NCI-H187 (cell line): ENCODE results near the gene MAP4K4.
"Not testable (repeated sequence)": the region's sequence is repeated elsewhere in the genome, so short reads cannot be mapped to it uniquely, and the experiment has no call there.

Experiments used
- DNase-seq, 2 experiments: peaks; one replicate each; lab custom pipeline; 2025; lab: John Stamatoyannopoulos, UW

Gene MAP4K4

GRCh38 chr2:101743288-101743687, 45.8 kb downstream of the MAP4K4 start:
- no peak for DNase-seq

- no peak for DNase-seq
Observed at GRCh38 chr2:101744832-101745231, 47.3 kb downstream of the MAP4K4 start.

GRCh38 chr2:101745711-101746694, 48.5 kb downstream of the MAP4K4 start:
- no peak for DNase-seq

- no peak for DNase-seq
Observed at GRCh38 chr2:101748000-101748399, 50.5 kb downstream of the MAP4K4 start.

GRCh38 chr2:101748462-101748861, 51.0 kb downstream of the MAP4K4 start:
- DNase-seq = not testable (repeated sequence)

GRCh38 chr2:101750688-101751087, 53.2 kb downstream of the MAP4K4 start:
- no peak for DNase-seq

- DNase-seq = no peak
Observed at GRCh38 chr2:101751276-101751815, 53.8 kb downstream of the MAP4K4 start.

- no peak for DNase-seq
Observed at GRCh38 chr2:101751875-101752619, 54.5 kb downstream of the MAP4K4 start.

GRCh38 chr2:101752716-101753616, 55.5 kb downstream of the MAP4K4 start:
- DNase-seq = no peak

GRCh38 chr2:101753720-101754490, 56.4 kb downstream of the MAP4K4 start:
- no peak for DNase-seq

- DNase-seq = no peak
Observed at GRCh38 chr2:101754618-101755017, 57.1 kb downstream of the MAP4K4 start.

- no peak for DNase-seq
Observed at GRCh38 chr2:101756266-101756665, 58.8 kb downstream of the MAP4K4 start.

GRCh38 chr2:101758001-101758400, 60.5 kb downstream of the MAP4K4 start:
- no peak for DNase-seq

GRCh38 chr2:101759162-101759561, 61.7 kb downstream of the MAP4K4 start:
- no peak for DNase-seq

GRCh38 chr2:101762451-101763171, 65.1 kb downstream of the MAP4K4 start:
- DNase-seq = no peak

GRCh38 chr2:101763496-101764333, 66.2 kb downstream of the MAP4K4 start:
- no peak for DNase-seq

GRCh38 chr2:101766337-101766736, 68.8 kb downstream of the MAP4K4 start:
- no peak for DNase-seq

- DNase-seq = no peak
Observed at GRCh38 chr2:101766871-101767739, 69.6 kb downstream of the MAP4K4 start.
